CD14-positive monocyte (primary cell): ENCODE measurements around the gene RMI2. TPM values are rescaled to one million over a fixed set of nuclear protein-coding genes. Genes with fewer than 3 reads are reported as not detected.

ENCODE experiments used
- DNase-seq, 3 donors: peaks; one replicate each; pipeline ENCODE4 v3.0.0-alpha.2; 2011 to 2022
- H2AFZ ChIP-seq: 2 replicates; pipeline ENCODE4 v1.6.0; 2012; ENCODE audit warnings: mild to moderate bottlenecking, low read depth, low read length, inconsistent platforms; ENCODE audit not compliant: insufficient read depth, poor library complexity, severe bottlenecking
- H3K27ac ChIP-seq, 2 donors: 1 replicate in 1 of 2; 2 replicates in 1 of 2; pipeline ENCODE4 v1.5.1; 2012 to 2013; ENCODE audit warnings: low read length in 2 of 2, control low read depth in 1 of 2, inconsistent platforms in 1 of 2, low read depth in 1 of 2, mild to moderate bottlenecking in 1 of 2
- H3K27me3 ChIP-seq, 2 donors: one replicate each; pipeline versions ENCODE4 v1.6.0 to v1.6.1; 2011 to 2013; ENCODE audit warnings: low read length in 2 of 2; ENCODE audit not compliant: control insufficient read depth in 2 of 2, insufficient read depth in 2 of 2
- H3K36me3 ChIP-seq, 2 donors: replicated peaks in 1 of 2; 1 replicate in 1 of 2; 2 replicates in 1 of 2; pipeline versions ENCODE4 v1.5.1 to v1.6.1; 2012 to 2013; ENCODE audit warnings: low read length in 2 of 2, control low read depth in 1 of 2, inconsistent platforms in 1 of 2, mild to moderate bottlenecking in 1 of 2; ENCODE audit not compliant: insufficient read depth in 2 of 2, control insufficient read depth in 1 of 2
- H3K4me1 ChIP-seq, 2 donors: 1 replicate in 1 of 2; 2 replicates in 1 of 2; pipeline versions ENCODE4 v1.5.1 to v1.6.1; 2012 to 2013; ENCODE audit warnings: low read length in 2 of 2, control low read depth in 1 of 2, inconsistent platforms in 1 of 2, mild to moderate bottlenecking in 1 of 2, moderate library complexity in 1 of 2; ENCODE audit not compliant: insufficient read depth in 2 of 2, control insufficient read depth in 1 of 2
- H3K4me2 ChIP-seq: replicated peaks from 2 replicates; pipeline ENCODE3; 2012; ENCODE audit warnings: low read length, moderate library complexity, mild to moderate bottlenecking; ENCODE audit not compliant: poor library complexity, severe bottlenecking; ENCODE audit errors: extremely low read depth
- H3K4me3 ChIP-seq, 3 experiments: fragments of 200-600 bp in 1 of 3; sonication (generic) in 1 of 3; replicated peaks in 1 of 3; 1 replicate in 2 of 3; 2 replicates in 1 of 3; pipeline ENCODE4 v1.5.1; 2011 to 2013; ENCODE audit warnings: low read length in 3 of 3, mild to moderate bottlenecking in 3 of 3, control low read depth in 2 of 3, low read depth in 2 of 3, inconsistent platforms in 1 of 3, moderate library complexity in 1 of 3
- H3K79me2 ChIP-seq: 2 replicates; pipeline ENCODE4 v1.6.0; 2012; ENCODE audit warnings: mild to moderate bottlenecking, control low read depth, inconsistent platforms, low read length, moderate library complexity; ENCODE audit not compliant: insufficient read depth
- H3K9ac ChIP-seq: 2 replicates; pipeline ENCODE4 v1.6.0; 2017; ENCODE audit warnings: low read length, mild to moderate bottlenecking; ENCODE audit not compliant: insufficient read depth, poor library complexity, severe bottlenecking
- H3K9me3 ChIP-seq, 2 donors: replicated peaks in 1 of 2; 1 replicate in 1 of 2; 2 replicates in 1 of 2; pipeline versions ENCODE4 v1.5.1 to v1.6.1; 2012 to 2013; ENCODE audit warnings: low read length in 2 of 2, control low read depth in 1 of 2; ENCODE audit not compliant: control insufficient read depth in 1 of 2, insufficient read depth in 1 of 2
- H4K20me1 ChIP-seq: 2 replicates; pipeline ENCODE4 v1.6.0; 2012; ENCODE audit warnings: mild to moderate bottlenecking, low read length, control low read depth, moderate library complexity; ENCODE audit not compliant: insufficient read depth
- H3K27ac Mint-ChIP-seq, 7 donors: one replicate each; pipeline ENCODE4 v1.8.0; 2020; ENCODE audit warnings: mild to moderate bottlenecking in 7 of 7, mixed read lengths in 7 of 7, moderate library complexity in 6 of 7, inconsistent platforms in 2 of 7
- H3K27me3 Mint-ChIP-seq, 3 donors: one replicate each; pipeline ENCODE4 v1.8.0; 2021 to 2022; ENCODE audit warnings: low read depth in 3 of 3, mild to moderate bottlenecking in 3 of 3, mixed read lengths in 3 of 3, moderate library complexity in 3 of 3, inconsistent platforms in 1 of 3
- H3K36me3 Mint-ChIP-seq, 2 donors: one replicate each; pipeline ENCODE4 v1.8.0; 2020; ENCODE audit warnings: mixed read lengths in 2 of 2, inconsistent platforms in 1 of 2, mild to moderate bottlenecking in 1 of 2
- H3K4me1 Mint-ChIP-seq: one replicate; pipeline ENCODE4 v1.8.0; 2020; ENCODE audit warnings: mild to moderate bottlenecking, mixed read lengths
- H3K4me3 Mint-ChIP-seq, 2 donors: one replicate each; pipeline ENCODE4 v1.8.0; 2020; ENCODE audit warnings: mild to moderate bottlenecking in 2 of 2, mixed read lengths in 2 of 2, moderate library complexity in 1 of 2
- H3K9me3 Mint-ChIP-seq, 7 donors: one replicate each; pipeline ENCODE4 v1.8.0; 2020 to 2022; ENCODE audit warnings: mixed read lengths in 7 of 7, mild to moderate bottlenecking in 6 of 7, moderate library complexity in 6 of 7, inconsistent platforms in 2 of 7
- WGBS: methylation state at CpG from one replicate; pipeline ENCODE4 v1.1.5; 2013; ENCODE audit warnings: missing lambda C conversion rate; ENCODE audit not compliant: insufficient coverage; 5-methylcytosine and 5-hydroxymethylcytosine counted together
- intact Hi-C, 2 donors: fragments of 100-400 bp; cut with micrococcal nuclease; formaldehyde crosslinking; loops; one replicate each; pipeline versions ENCODE4 v1.15.0 to v1.15.1; 2023
- polyA plus RNA-seq, 3 donors: library from polyadenylated mRNA; depleted of rRNA in 1 of 3; unstranded in 2 of 3; stranded (reverse) in 1 of 3; fragments of 300-500 nt in 2 of 3; fragments of >200 nt in 1 of 3; fragmentation: Illumina TruSeq in 2 of 3; gene quantifications; 1 replicate in 2 of 3; 2 replicates in 1 of 3; pipeline ENCODE4 v1.2.3, GENCODE V29; 2012 to 2021
- TF ChIP-seq, protein P1 (sequence below): fragments of 200-600 bp; IDR thresholded peaks from one replicate; pipeline ENCODE4 v1.8.0; 2022; ENCODE audit warnings: antibody characterized with exemption, mild to moderate bottlenecking

Gene RMI2
- polyA plus RNA-seq, 3 donors: 0.17 to 0.24 (median 0.23) TPM

DNA sequence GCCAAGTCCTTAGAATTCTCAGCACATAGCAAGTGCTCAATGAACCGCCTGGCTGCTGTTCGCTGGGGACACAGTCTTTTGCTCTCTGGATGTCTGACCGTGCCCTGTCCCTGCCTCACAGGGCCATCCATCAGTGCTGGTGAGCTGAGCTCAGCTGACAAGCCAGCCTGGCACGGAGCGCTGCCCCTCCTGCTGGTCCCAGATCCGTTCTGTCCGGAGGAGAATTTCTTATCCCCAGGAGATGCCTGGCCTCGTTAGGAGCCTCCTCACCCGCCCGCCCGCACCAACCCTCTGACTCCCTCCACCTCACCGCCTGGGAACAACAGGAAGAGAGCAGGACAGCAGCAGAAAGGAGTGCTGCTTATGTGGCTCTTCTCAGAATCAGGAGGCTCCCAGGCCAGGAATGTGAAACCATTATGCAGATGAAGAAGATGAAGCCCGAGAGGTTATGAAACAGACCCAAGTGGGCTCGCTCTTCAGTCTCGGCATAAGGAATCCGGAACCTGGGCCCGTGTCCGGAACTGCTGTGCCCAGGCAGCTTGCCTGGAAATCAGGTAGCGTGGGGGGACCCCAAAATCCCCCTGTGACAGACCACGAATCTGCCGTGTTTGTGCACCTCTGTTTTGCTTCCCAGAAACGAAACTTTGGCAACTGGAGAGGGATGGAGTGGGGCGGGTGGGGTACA lies 28.8 kb upstream of the RMI2 start:
- Histone ChIP-seq H3K4me2 (no peak overlapping the region), H3K36me3 (no peaks in the 10 kb centered on the region), H3K4me3 (no peak overlapping the region), H3K27ac (no peak overlapping the region), H3K9me3 (no peaks in the 10 kb centered on the region), H4K20me1 (no peaks in the 10 kb centered on the region), H2AFZ (no peak overlapping the region), H3K4me1 (peaks cover 14 to 17% of the 10 kb centered on the region in 2 donors), H3K27me3 (peaks cover 0 to 9% of the 10 kb centered on the region in 2 donors), H3K79me2 (no peaks in the 10 kb centered on the region), H3K9ac (no peak overlapping the region)
- H3K27me3 Mint-ChIP-seq: peaks cover 26 to 49% (median 27%) of the 10 kb centered on the region in 3 donors
- H3K9me3 Mint-ChIP-seq: peaks cover 0 to 5% (median 0%) of the 10 kb centered on the region in 7 donors
- intact Hi-C loops: no loop called here
- TF ChIP-seq, protein P1, sequence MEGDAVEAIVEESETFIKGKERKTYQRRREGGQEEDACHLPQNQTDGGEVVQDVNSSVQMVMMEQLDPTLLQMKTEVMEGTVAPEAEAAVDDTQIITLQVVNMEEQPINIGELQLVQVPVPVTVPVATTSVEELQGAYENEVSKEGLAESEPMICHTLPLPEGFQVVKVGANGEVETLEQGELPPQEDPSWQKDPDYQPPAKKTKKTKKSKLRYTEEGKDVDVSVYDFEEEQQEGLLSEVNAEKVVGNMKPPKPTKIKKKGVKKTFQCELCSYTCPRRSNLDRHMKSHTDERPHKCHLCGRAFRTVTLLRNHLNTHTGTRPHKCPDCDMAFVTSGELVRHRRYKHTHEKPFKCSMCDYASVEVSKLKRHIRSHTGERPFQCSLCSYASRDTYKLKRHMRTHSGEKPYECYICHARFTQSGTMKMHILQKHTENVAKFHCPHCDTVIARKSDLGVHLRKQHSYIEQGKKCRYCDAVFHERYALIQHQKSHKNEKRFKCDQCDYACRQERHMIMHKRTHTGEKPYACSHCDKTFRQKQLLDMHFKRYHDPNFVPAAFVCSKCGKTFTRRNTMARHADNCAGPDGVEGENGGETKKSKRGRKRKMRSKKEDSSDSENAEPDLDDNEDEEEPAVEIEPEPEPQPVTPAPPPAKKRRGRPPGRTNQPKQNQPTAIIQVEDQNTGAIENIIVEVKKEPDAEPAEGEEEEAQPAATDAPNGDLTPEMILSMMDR: no peak
- H3K27ac Mint-ChIP-seq: no peak overlapping the region
- H3K4me3 Mint-ChIP-seq: peak overlapping the region in 1 of 2 donors; percentile 59
- WGBS: 97% methylated on average over 17 of the region's 23 CpGs
- DNase-seq: no peak
- H3K36me3 Mint-ChIP-seq: peaks cover 0 to 5% of the 10 kb centered on the region in 2 donors
- H3K4me1 Mint-ChIP-seq: peaks cover 22% of the 10 kb centered on the region

GRCh38 chr16:11318817-11319216 lies 26.4 kb upstream of the RMI2 start:
- 95% methylated on average over 6 of the region's 8 CpGs for WGBS
- TF ChIP-seq, protein P1: no peak
- Mint-ChIP-seq H3K4me1 (peaks cover 4% of the 10 kb centered on the region), H3K4me3 (no peak overlapping the region), H3K36me3 (peaks cover 0 to 2% of the 10 kb centered on the region in 2 donors), H3K27me3 (peaks cover 23 to 48% (median 26%) of the 10 kb centered on the region in 3 donors), H3K27ac (peak overlapping the region in 2 of 7 donors; percentile 55 to 57), H3K9me3 (peaks cover 0 to 5% (median 0%) of the 10 kb centered on the region in 7 donors)
- Histone ChIP-seq H4K20me1 (no peaks in the 10 kb centered on the region), H2AFZ (no peak overlapping the region), H3K9me3 (no peaks in the 10 kb centered on the region), H3K27me3 (peaks cover 0 to 8% of the 10 kb centered on the region in 2 donors), H3K79me2 (no peaks in the 10 kb centered on the region), H3K27ac (no peak overlapping the region), H3K4me3 (no peak overlapping the region), H3K9ac (no peak overlapping the region), H3K4me1 (no peaks in the 10 kb centered on the region), H3K4me2 (no peak overlapping the region), H3K36me3 (no peaks in the 10 kb centered on the region)
- DNase-seq: no peak
- intact Hi-C loops: no loop called here
